ENCODE measurements around the gene SLC2A9.

The SLC2A9 gene

DNA sequence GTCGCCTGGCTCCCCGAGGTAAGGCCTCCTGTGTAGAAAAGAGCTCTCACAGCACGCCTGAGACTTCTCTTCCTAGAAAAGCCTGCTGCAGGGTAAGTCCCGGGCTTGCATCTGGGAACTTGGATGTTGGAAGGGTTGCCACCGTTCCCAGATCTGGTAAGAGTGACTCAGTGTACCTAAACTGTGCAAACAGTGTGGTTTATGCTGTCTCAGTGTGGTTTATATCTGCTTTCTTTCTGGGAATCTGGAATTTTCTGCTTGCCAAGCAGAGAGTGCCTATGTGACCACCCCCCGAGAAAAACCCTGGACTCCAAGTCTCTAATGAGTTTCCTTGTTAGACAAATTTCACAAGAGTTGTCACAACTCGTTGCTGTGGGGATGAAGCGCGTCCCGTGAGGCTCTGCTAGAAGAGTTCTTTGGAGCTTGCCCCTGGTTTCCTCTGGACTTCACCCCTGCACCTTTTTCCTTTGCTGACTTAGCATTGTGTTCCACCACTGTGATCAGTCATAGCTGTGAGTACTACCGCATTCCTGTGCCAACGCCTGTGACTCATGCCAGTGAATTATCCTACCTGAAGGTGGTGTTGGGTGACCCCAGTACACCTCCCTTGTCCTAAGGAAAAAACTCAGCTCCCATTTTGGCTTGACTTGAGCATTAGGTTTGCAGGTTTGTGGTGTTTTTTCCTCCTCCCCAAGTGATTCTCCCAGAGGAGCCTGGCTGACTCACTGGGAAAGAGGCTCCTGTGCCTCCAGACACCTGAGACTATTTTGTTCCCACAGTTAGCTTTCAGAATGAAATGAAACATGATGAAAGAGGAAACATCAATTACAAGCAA lies 14.5 kb downstream of the SLC2A9 start:
- Histone ChIP-seq H3K36me3 (replicated peaks; ENCODE audit: insufficient read depth, low read length) (no peaks in the 10 kb centered on the region), H3K27ac (ENCODE audit: low read length) (peak overlapping the region; percentile 44; the same call in 1 of the 2 replicates), H2AFZ (ENCODE audit: low read length) (no peak overlapping the region), H3K4me2 (ENCODE audit: low read depth, low read length) (peak overlapping the region; percentile 31; the same call in 1 of the 2 replicates), H3F3A (ENCODE audit: insufficient read depth, low read length) (peaks cover 10% of the 10 kb centered on the region), H3K27me3 (replicated peaks; ENCODE audit: insufficient read depth, low read length) (no peaks in the 10 kb centered on the region), H4K20me1 (ENCODE audit: insufficient read depth, low read length) (no peaks in the 10 kb centered on the region), H3K4me1 (ENCODE audit: low read length) (peaks cover 22% of the 10 kb centered on the region), H3K9ac (ENCODE audit: low read length) (no peak overlapping the region), H3K4me3 (ENCODE audit: low read length) (no peak overlapping the region), H3K79me2 (ENCODE audit: low read length) (no peaks in the 10 kb centered on the region), H3K9me3 (replicated peaks; ENCODE audit: insufficient read depth, low read length) (no peaks in the 10 kb centered on the region), H3K9me2 (replicated peaks; ENCODE audit: insufficient read depth, low read length) (no peaks in the 10 kb centered on the region)
- TF ChIP-seq EZH2 (optimal IDR thresholded peaks at IDR 0.05; ENCODE audit: low read depth, low read length) (no peak), EZH2phosphoT487 (IDR thresholded peaks at IDR 0.05; ENCODE audit: low read length) (no peak)
- TF ChIP-seq, protein P1, sequence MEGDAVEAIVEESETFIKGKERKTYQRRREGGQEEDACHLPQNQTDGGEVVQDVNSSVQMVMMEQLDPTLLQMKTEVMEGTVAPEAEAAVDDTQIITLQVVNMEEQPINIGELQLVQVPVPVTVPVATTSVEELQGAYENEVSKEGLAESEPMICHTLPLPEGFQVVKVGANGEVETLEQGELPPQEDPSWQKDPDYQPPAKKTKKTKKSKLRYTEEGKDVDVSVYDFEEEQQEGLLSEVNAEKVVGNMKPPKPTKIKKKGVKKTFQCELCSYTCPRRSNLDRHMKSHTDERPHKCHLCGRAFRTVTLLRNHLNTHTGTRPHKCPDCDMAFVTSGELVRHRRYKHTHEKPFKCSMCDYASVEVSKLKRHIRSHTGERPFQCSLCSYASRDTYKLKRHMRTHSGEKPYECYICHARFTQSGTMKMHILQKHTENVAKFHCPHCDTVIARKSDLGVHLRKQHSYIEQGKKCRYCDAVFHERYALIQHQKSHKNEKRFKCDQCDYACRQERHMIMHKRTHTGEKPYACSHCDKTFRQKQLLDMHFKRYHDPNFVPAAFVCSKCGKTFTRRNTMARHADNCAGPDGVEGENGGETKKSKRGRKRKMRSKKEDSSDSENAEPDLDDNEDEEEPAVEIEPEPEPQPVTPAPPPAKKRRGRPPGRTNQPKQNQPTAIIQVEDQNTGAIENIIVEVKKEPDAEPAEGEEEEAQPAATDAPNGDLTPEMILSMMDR (IDR thresholded peaks at IDR 0.05; ENCODE audit: low read length): no peak
- no peak for DNase-seq

DNA sequence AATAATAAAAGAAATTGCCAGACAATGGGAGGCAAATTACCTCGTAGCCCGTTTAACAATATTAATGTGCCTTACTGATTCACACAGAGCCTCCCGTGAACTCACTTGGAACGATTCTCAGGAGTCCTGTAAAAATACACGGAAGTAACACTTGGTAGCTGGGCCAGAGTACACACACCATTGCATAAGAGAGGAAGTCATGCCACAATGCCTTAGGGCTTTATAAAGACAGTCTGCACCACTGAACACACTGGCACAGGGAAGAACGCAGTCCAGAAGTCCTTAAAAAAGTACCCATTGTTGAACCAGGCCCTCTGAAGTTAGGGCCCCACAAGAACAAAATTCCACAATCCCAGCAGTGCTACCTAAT lies 15.1 kb downstream of the SLC2A9 start:
- H3K9me2 ChIP-seq (replicated peaks; ENCODE audit: insufficient read depth, low read length): no peaks in the 10 kb centered on the region
- no peak for TF ChIP-seq EZH2phosphoT487 (IDR thresholded peaks at IDR 0.05; ENCODE audit: low read length)
- no peak for TF ChIP-seq EZH2 (optimal IDR thresholded peaks at IDR 0.05; ENCODE audit: low read depth, low read length)
- TF ChIP-seq, protein P1 (IDR thresholded peaks at IDR 0.05; ENCODE audit: low read length): no peak
- H3K9ac ChIP-seq (ENCODE audit: low read length): no peak overlapping the region
- no peak for DNase-seq
- H3K4me1 ChIP-seq (ENCODE audit: low read length): peaks cover 22% of the 10 kb centered on the region
- H3K79me2 ChIP-seq (ENCODE audit: low read length): no peaks in the 10 kb centered on the region
- H3K4me2 ChIP-seq (ENCODE audit: low read depth, low read length): no peak overlapping the region
- H3K4me3 ChIP-seq (ENCODE audit: low read length): no peak overlapping the region
- peaks cover 10% of the 10 kb centered on the region for H3F3A ChIP-seq (ENCODE audit: insufficient read depth, low read length)
- H3K36me3 ChIP-seq (replicated peaks; ENCODE audit: insufficient read depth, low read length): no peaks in the 10 kb centered on the region
- H2AFZ ChIP-seq (ENCODE audit: low read length): no peak overlapping the region
- no peaks in the 10 kb centered on the region for H3K27me3 ChIP-seq (replicated peaks; ENCODE audit: insufficient read depth, low read length)
- no peaks in the 10 kb centered on the region for H4K20me1 ChIP-seq (ENCODE audit: insufficient read depth, low read length)
- H3K27ac ChIP-seq (ENCODE audit: low read length): no peak overlapping the region
- H3K9me3 ChIP-seq (replicated peaks; ENCODE audit: insufficient read depth, low read length): no peaks in the 10 kb centered on the region

DNA sequence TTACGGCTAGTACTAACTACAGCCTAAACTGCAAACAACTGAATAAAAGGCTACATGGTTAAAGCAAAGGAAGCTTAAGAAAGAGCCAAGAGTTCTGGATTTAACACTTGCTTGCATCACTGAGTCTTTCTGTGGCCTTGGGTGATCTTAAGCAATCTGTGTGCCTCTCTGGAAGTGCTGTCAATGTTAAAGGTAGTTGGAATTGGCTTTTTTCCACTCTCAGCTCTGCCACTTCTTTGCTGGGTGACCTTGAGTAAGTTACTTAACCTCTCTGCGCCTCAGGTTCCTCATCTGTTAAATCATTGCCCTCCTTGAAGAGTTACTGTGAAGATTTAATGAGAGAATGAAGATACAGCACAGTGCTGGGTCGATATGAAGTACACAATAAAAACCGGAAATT lies 15.7 kb downstream of the SLC2A9 start:
- Histone ChIP-seq H3K27me3 (replicated peaks; ENCODE audit: insufficient read depth, low read length) (no peaks in the 10 kb centered on the region), H3K4me1 (ENCODE audit: low read length) (peaks cover 23% of the 10 kb centered on the region), H3K79me2 (ENCODE audit: low read length) (no peaks in the 10 kb centered on the region), H3K9ac (ENCODE audit: low read length) (no peak overlapping the region), H4K20me1 (ENCODE audit: insufficient read depth, low read length) (no peaks in the 10 kb centered on the region), H3K9me3 (replicated peaks; ENCODE audit: insufficient read depth, low read length) (no peaks in the 10 kb centered on the region), H3K4me3 (ENCODE audit: low read length) (no peak overlapping the region), H3K27ac (ENCODE audit: low read length) (no peak overlapping the region), H3F3A (ENCODE audit: insufficient read depth, low read length) (peaks cover 10% of the 10 kb centered on the region), H2AFZ (ENCODE audit: low read length) (no peak overlapping the region), H3K4me2 (ENCODE audit: low read depth, low read length) (no peak overlapping the region), H3K36me3 (replicated peaks; ENCODE audit: insufficient read depth, low read length) (no peaks in the 10 kb centered on the region), H3K9me2 (replicated peaks; ENCODE audit: insufficient read depth, low read length) (no peaks in the 10 kb centered on the region)
- no peak for DNase-seq
- TF ChIP-seq EZH2 (optimal IDR thresholded peaks at IDR 0.05; ENCODE audit: low read depth, low read length) (no peak), EZH2phosphoT487 (IDR thresholded peaks at IDR 0.05; ENCODE audit: low read length) (no peak)
- TF ChIP-seq, protein P1 (IDR thresholded peaks at IDR 0.05; ENCODE audit: low read length): no peak
